Neural cell (in vitro differentiated cells): ENCODE measurements around the gene SIRPG. TPM values are rescaled to one million over a fixed set of nuclear protein-coding genes. Genes with fewer than 3 reads are reported as not detected.

Experiments
- H2AFZ ChIP-seq: fragments of 200-600, 300-800 bp; sonication (generic), shearing (Covaris generic); 2 replicates; pipeline ENCODE4 v1.6.0; 2014; ENCODE audit warnings: low read depth, mild to moderate bottlenecking, antibody characterized with exemption, low read length, moderate library complexity
- H3F3A ChIP-seq: fragments of 200-600 bp; shearing (Covaris generic); 2 replicates; pipeline ENCODE4 v1.6.1; 2016; ENCODE audit warnings: mild to moderate bottlenecking, moderate library complexity, mixed read lengths, antibody characterized with exemption, low read length; ENCODE audit not compliant: insufficient read depth, poor library complexity, severe bottlenecking
- H3K27ac ChIP-seq: fragments of 200-600, 300-800 bp; sonication (generic), shearing (Covaris generic); 2 replicates; pipeline ENCODE4 v1.5.1; 2014; ENCODE audit warnings: mild to moderate bottlenecking, low read length, moderate library complexity
- H3K27me3 ChIP-seq: fragments of 300-800, 200-600 bp; sonication (generic), shearing (Covaris generic); 2 replicates; pipeline ENCODE4 v1.6.0; 2014; ENCODE audit warnings: mild to moderate bottlenecking, low read depth, low read length, moderate library complexity; ENCODE audit not compliant: insufficient read depth
- H3K36me3 ChIP-seq: fragments of 300-800, 200-600 bp; sonication (generic), shearing (Covaris generic); 2 replicates; pipeline ENCODE4 v1.5.1; 2014; ENCODE audit warnings: mild to moderate bottlenecking, antibody characterized with exemption, low read length, moderate library complexity; ENCODE audit not compliant: insufficient read depth
- H3K4me2 ChIP-seq: fragments of 300-800, 200-600 bp; sonication (generic), shearing (Covaris generic); 2 replicates; pipeline ENCODE4 v1.6.0; 2014; ENCODE audit warnings: mild to moderate bottlenecking, low read length
- H3K4me3 ChIP-seq: fragments of 300-800, 200-600 bp; sonication (generic), shearing (Covaris generic); 2 replicates; pipeline ENCODE4 v1.5.1; 2014; ENCODE audit warnings: mild to moderate bottlenecking, low read length, moderate library complexity
- H3K79me2 ChIP-seq: fragments of 200-600 bp; shearing (Covaris generic); replicated peaks from 2 replicates; pipeline ENCODE4 v1.6.0; 2014; ENCODE audit warnings: mild to moderate bottlenecking, low read length, moderate library complexity; ENCODE audit not compliant: insufficient read depth
- H3K9ac ChIP-seq: fragments of 300-800, 200-600 bp; sonication (generic), shearing (Covaris generic); 2 replicates; pipeline ENCODE4 v1.6.1; 2016; ENCODE audit warnings: mild to moderate bottlenecking, low read length, mixed read lengths
- H3K9me2 ChIP-seq: fragments of 200-600 bp; shearing (Covaris generic); 2 replicates; pipeline ENCODE4 v1.6.1; 2016; ENCODE audit warnings: mild to moderate bottlenecking, low read length, mixed read lengths; ENCODE audit not compliant: insufficient read depth
- H3K9me3 ChIP-seq: fragments of 200-600, 300-800 bp; sonication (generic), shearing (Covaris generic); 2 replicates; pipeline ENCODE4 v1.6.1; 2016; ENCODE audit warnings: mild to moderate bottlenecking, mixed run types, low read length, moderate library complexity, mixed read lengths
- H4K20me1 ChIP-seq: fragments of 200-600 bp; shearing (Covaris generic); 2 replicates; pipeline ENCODE4 v1.6.1; 2016; ENCODE audit warnings: mild to moderate bottlenecking, mixed run types; ENCODE audit not compliant: insufficient read depth
- EP300 ChIP-seq: fragments of 450-650 bp; conservative IDR thresholded peaks from 2 replicates; pipeline ENCODE4 v1.6.1; 2014; ENCODE audit warnings: antibody characterized with exemption, mild to moderate bottlenecking, moderate library complexity; ENCODE audit not compliant: poor library complexity, severe bottlenecking
- EZH2 ChIP-seq: fragments of 200-600, 300-800 bp; shearing (Covaris generic), sonication (generic); IDR thresholded peaks from 2 replicates; pipeline ENCODE4 v1.6.1; 2014; ENCODE audit warnings: antibody characterized with exemption, low read length, borderline replicate concordance, mild to moderate bottlenecking; ENCODE audit not compliant: insufficient read depth, poor library complexity, severe bottlenecking
- MXI1 ChIP-seq: fragments of 450-650 bp; conservative IDR thresholded peaks from 2 replicates; pipeline ENCODE4 v1.6.1; 2014; ENCODE audit warnings: antibody characterized with exemption, mild to moderate bottlenecking; ENCODE audit not compliant: poor library complexity, severe bottlenecking
- POLR2AphosphoS5 ChIP-seq: IDR thresholded peaks from 2 replicates; pipeline ENCODE4 v1.6.1; 2012
- RAD21 ChIP-seq: fragments of 450-650 bp; conservative IDR thresholded peaks from 2 replicates; pipeline ENCODE4 v1.6.1; 2014; ENCODE audit warnings: antibody characterized with exemption, mild to moderate bottlenecking, moderate library complexity
- SMC3 ChIP-seq: fragments of 450-650 bp; conservative IDR thresholded peaks from 2 replicates; pipeline ENCODE4 v1.6.1; 2014; ENCODE audit warnings: antibody characterized with exemption, mild to moderate bottlenecking, moderate library complexity; ENCODE audit not compliant: poor library complexity
- TAF1 ChIP-seq: IDR thresholded peaks from 2 replicates; pipeline ENCODE4 v1.6.1; 2012; ENCODE audit warnings: low read depth
- polyA plus RNA-seq: library from polyadenylated mRNA; depleted of rRNA; stranded (reverse); fragments of >200 nt; gene quantifications from 2 replicates; pipeline ENCODE4 v1.2.3, GENCODE V29; 2014
- TF ChIP-seq, protein P1 (sequence below): IDR thresholded peaks from 2 replicates; pipeline ENCODE4 v1.6.1; 2012; ENCODE audit warnings: borderline replicate concordance
- TF ChIP-seq, protein P2 (sequence below): fragments of 450-650 bp; IDR thresholded peaks from 2 replicates; pipeline ENCODE4 v1.5.1; 2014; ENCODE audit warnings: antibody characterized with exemption, mild to moderate bottlenecking, moderate library complexity; ENCODE audit not compliant: poor library complexity, severe bottlenecking

The SIRPG gene
- polyA plus RNA-seq, 1 donor from 2014 or later = not detected

DNA sequence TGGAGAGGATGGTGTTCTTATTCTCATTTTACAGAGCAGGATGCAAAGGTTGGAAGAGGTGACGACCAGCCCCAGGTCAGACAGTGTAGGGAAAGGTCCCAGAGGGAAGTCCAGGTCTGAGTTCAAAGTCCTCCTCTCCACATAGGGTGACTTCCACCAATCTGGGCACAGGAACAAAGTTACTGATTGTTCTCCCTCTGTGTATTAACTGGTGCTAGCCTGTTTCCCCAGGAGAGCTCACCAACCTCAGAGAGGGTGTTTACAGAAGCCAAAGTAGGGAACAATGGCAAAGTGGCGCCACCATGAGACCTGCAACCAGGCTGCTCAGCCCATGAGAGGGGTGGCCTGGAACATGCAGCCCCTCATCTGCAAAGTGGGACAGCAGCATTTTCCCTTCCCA lies 21.0 kb downstream of the SIRPG start:
- Histone ChIP-seq H3K9me2 (no peaks in the 10 kb centered on the region), H3F3A (no peaks in the 10 kb centered on the region), H3K36me3 (no peaks in the 10 kb centered on the region), H3K9ac (no peak overlapping the region), H2AFZ (no peak overlapping the region), H3K4me2 (no peak overlapping the region), H3K4me3 (no peak overlapping the region), H3K79me2 (no peaks in the 10 kb centered on the region), H3K9me3 (no peaks in the 10 kb centered on the region), H3K27me3 (no peaks in the 10 kb centered on the region), H4K20me1 (no peaks in the 10 kb centered on the region), H3K27ac (no peak overlapping the region)
- TF ChIP-seq, protein P1, sequence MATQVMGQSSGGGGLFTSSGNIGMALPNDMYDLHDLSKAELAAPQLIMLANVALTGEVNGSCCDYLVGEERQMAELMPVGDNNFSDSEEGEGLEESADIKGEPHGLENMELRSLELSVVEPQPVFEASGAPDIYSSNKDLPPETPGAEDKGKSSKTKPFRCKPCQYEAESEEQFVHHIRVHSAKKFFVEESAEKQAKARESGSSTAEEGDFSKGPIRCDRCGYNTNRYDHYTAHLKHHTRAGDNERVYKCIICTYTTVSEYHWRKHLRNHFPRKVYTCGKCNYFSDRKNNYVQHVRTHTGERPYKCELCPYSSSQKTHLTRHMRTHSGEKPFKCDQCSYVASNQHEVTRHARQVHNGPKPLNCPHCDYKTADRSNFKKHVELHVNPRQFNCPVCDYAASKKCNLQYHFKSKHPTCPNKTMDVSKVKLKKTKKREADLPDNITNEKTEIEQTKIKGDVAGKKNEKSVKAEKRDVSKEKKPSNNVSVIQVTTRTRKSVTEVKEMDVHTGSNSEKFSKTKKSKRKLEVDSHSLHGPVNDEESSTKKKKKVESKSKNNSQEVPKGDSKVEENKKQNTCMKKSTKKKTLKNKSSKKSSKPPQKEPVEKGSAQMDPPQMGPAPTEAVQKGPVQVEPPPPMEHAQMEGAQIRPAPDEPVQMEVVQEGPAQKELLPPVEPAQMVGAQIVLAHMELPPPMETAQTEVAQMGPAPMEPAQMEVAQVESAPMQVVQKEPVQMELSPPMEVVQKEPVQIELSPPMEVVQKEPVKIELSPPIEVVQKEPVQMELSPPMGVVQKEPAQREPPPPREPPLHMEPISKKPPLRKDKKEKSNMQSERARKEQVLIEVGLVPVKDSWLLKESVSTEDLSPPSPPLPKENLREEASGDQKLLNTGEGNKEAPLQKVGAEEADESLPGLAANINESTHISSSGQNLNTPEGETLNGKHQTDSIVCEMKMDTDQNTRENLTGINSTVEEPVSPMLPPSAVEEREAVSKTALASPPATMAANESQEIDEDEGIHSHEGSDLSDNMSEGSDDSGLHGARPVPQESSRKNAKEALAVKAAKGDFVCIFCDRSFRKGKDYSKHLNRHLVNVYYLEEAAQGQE = no peak
- TF ChIP-seq SMC3 (no peak), POLR2AphosphoS5 (no peak), RAD21 (no peak), EZH2 (no peak), MXI1 (no peak), TAF1 (no peak), EP300 (no peak)
- TF ChIP-seq, protein P2, sequence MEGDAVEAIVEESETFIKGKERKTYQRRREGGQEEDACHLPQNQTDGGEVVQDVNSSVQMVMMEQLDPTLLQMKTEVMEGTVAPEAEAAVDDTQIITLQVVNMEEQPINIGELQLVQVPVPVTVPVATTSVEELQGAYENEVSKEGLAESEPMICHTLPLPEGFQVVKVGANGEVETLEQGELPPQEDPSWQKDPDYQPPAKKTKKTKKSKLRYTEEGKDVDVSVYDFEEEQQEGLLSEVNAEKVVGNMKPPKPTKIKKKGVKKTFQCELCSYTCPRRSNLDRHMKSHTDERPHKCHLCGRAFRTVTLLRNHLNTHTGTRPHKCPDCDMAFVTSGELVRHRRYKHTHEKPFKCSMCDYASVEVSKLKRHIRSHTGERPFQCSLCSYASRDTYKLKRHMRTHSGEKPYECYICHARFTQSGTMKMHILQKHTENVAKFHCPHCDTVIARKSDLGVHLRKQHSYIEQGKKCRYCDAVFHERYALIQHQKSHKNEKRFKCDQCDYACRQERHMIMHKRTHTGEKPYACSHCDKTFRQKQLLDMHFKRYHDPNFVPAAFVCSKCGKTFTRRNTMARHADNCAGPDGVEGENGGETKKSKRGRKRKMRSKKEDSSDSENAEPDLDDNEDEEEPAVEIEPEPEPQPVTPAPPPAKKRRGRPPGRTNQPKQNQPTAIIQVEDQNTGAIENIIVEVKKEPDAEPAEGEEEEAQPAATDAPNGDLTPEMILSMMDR = no peak

GRCh38 chr20:1635291-1635979 lies 22.1 kb downstream of the SIRPG start:
- Histone ChIP-seq H3K27ac (no peak overlapping the region), H3K79me2 (no peaks in the 10 kb centered on the region), H4K20me1 (no peaks in the 10 kb centered on the region), H3K4me2 (no peak overlapping the region), H3K27me3 (no peaks in the 10 kb centered on the region), H3K4me3 (no peak overlapping the region), H3K9ac (no peak overlapping the region), H3F3A (no peaks in the 10 kb centered on the region), H3K9me2 (no peaks in the 10 kb centered on the region), H2AFZ (no peak overlapping the region), H3K9me3 (no peaks in the 10 kb centered on the region), H3K36me3 (no peaks in the 10 kb centered on the region)
- TF ChIP-seq POLR2AphosphoS5 (no peak), SMC3 (no peak), MXI1 (no peak), TAF1 (no peak), EP300 (no peak), EZH2 (no peak), RAD21 (no peak)
- TF ChIP-seq, protein P1 = no peak
- TF ChIP-seq, protein P2 = no peak
